ENCODE data around the gene ANP32A. TPM values are rescaled to one million over a fixed set of nuclear protein-coding genes. Genes with fewer than 3 reads are reported as not detected.

Gene ANP32A
- total and polyA plus RNA-seq, 9 of the 15 experiments (the other 6 are each of a cell fraction or from before 2014, with no cell fraction given) = 13.2 to 656 (median 210) TPM

- no peak for TF ChIP-seq ZNF274 (IDR thresholded peaks at IDR 0.05; ENCODE audit: borderline replicate concordance, low read depth, low read length)
- no peak for TF ChIP-seq BDP1 (IDR thresholded peaks at IDR 0.05; ENCODE audit: insufficient read depth, insufficient read length)
Measured at GRCh38 chr15:68732451-68732850, 88.2 kb downstream of the ANP32A start (continued).

DNA sequence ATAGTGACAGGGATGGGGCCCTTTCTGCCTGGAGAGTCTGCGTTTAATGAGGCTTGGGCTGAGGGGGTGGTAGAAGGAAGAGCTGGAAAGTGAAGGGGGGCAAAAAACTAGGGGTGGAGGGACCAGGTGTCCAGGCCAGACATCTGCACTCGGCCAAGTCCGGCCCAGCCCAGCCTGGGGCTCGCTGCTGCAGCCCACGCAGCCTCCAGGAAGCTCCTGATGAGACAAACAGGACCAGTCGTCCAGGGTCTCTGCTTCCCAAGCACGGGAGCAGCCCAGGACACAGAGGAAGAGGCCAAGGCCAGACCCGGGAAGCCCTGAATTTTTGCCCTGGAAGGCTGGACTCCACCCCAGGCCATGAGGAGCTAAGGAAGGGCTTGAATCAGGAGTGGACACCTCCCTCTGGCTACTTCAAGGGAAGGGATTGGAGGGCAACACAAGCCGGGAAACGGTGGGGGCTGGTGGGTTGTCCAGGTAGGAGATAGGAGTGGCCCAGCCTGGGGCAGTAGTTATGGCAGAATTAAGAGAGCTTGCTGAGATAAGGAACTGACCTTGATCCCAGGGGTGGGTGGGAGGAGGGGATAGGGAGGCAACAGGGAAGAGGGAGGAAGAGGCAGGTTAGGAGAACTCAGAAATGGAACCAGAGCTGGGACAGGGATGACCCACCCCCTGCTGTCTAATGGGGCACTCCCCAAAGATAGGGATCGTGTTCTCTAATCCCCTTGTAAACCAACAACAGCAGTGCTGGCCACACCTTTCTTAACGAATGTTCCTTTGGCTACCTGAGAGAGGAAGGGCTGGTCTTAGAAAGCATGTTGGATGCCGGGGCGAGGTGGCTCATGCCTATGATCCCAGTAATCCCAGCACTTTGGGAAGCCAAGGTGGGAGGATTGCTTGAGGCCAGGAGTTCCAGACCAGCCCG lies 89.5 kb downstream of the ANP32A start:
- H3K79me2 ChIP-seq (ENCODE audit: control insufficient read depth, insufficient read depth, low read length) = no peaks in the 10 kb centered on the region
- H3K9me3 ChIP-seq (replicated peaks; ENCODE audit: control insufficient read depth, insufficient read depth, low read depth, low read length) = no peaks in the 10 kb centered on the region
- no peak overlapping the region for H2AFZ ChIP-seq (ENCODE audit: low read depth, low read length)
- CTCF ChIA-PET (ENCODE audit: low intra/inter-chr PET ratio) = interaction anchor here (0.6 to 2.0 kb wide), 3 partner anchors 23 to 144 kb away, joined by 3 to 23 read pairs (median 3); no protein-coding TSS in a partner anchor
- TF ChIP-seq EGR1 (conservative IDR thresholded peaks at IDR 0.05) = no peak
- TF ChIP-seq, protein P1, sequence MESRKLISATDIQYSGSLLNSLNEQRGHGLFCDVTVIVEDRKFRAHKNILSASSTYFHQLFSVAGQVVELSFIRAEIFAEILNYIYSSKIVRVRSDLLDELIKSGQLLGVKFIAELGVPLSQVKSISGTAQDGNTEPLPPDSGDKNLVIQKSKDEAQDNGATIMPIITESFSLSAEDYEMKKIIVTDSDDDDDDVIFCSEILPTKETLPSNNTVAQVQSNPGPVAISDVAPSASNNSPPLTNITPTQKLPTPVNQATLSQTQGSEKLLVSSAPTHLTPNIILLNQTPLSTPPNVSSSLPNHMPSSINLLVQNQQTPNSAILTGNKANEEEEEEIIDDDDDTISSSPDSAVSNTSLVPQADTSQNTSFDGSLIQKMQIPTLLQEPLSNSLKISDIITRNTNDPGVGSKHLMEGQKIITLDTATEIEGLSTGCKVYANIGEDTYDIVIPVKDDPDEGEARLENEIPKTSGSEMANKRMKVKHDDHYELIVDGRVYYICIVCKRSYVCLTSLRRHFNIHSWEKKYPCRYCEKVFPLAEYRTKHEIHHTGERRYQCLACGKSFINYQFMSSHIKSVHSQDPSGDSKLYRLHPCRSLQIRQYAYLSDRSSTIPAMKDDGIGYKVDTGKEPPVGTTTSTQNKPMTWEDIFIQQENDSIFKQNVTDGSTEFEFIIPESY (CRISPR knock-in tag; IDR thresholded peaks at IDR 0.05) = no peak
- TF ChIP-seq CBFA2T2 (conservative IDR thresholded peaks at IDR 0.05) = no peak
- TF ChIP-seq PCBP2 (IDR thresholded peaks at IDR 0.05; ENCODE audit: low read depth, low read length, poor library complexity, severe bottlenecking) = no peak
- no peak for TF ChIP-seq CBFA2T3 (IDR thresholded peaks at IDR 0.05)
- TF ChIP-seq GABPA (tag; conservative IDR thresholded peaks at IDR 0.05; ENCODE audit: low read depth) = no peak
- TF ChIP-seq ZNF24 (IDR thresholded peaks at IDR 0.05) = no peak
- no peak for TF ChIP-seq CBFB (CRISPR knock-in tag; IDR thresholded peaks at IDR 0.05)
- TF ChIP-seq ZNF140 (CRISPR knock-in tag; IDR thresholded peaks at IDR 0.05) = no peak
- no peak for TF ChIP-seq BRF1 (IDR thresholded peaks at IDR 0.05; ENCODE audit: borderline replicate concordance, extremely low read depth, insufficient read length)
- no peak for TF ChIP-seq ARNT (IDR thresholded peaks at IDR 0.05)
- no peak for TF ChIP-seq ARHGAP35 (IDR thresholded peaks at IDR 0.05; ENCODE audit: partially characterized antibody)
- no peak for TF ChIP-seq ZNF124 (CRISPR knock-in tag; IDR thresholded peaks at IDR 0.05)
- TF ChIP-seq SRSF9 (IDR thresholded peaks at IDR 0.05; ENCODE audit: borderline replicate concordance, low read depth, low read length) = no peak
- TF ChIP-seq FOSL1 (tag; conservative IDR thresholded peaks at IDR 0.05) = no peak
- TF ChIP-seq HDAC1 (IDR thresholded peaks at IDR 0.05) = no peak
- no peak for TF ChIP-seq HDAC3 (IDR thresholded peaks at IDR 0.05; ENCODE audit: borderline replicate concordance, partially characterized antibody)
- POLR2A ChIA-PET = interaction anchor here (0.6 to 1.2 kb wide), 2 partner anchors 33 to 145 kb away, joined by 3 read pairs; no protein-coding TSS in a partner anchor
- FAIRE-seq (no peak), DNase-seq (ENCODE audit: extremely low read depth in 1 of 4, low spot score in 3 of 4) (peak in 1 of 4 experiments; percentile 18), ATAC-seq (no peak)
- H3K36me3 ChIP-seq (ENCODE audit: control insufficient read depth, insufficient read depth, low read length) = no peaks in the 10 kb centered on the region
- in situ Hi-C loops (cut with MboI) (loop anchor here (5.0 kb wide), 1 partner anchor 146 kb away; no protein-coding TSS in a partner anchor), intact Hi-C loops (cut with micrococcal nuclease) (loop anchor here (1.0 to 10.0 kb wide), 2 partner anchors 144 to 176 kb away; no protein-coding TSS in a partner anchor)
- peaks cover 5% of the 10 kb centered on the region for H4K20me1 ChIP-seq (replicated peaks; ENCODE audit: control insufficient read depth, insufficient read depth, low read length)
- no peak overlapping the region for H3K4me3 ChIP-seq
- no peak overlapping the region for H3K9ac ChIP-seq (ENCODE audit: insufficient read depth in 1 of 2, low read depth in 2 of 2, low read length in 2 of 2)
- H3K9me1 ChIP-seq (ENCODE audit: control insufficient read depth, insufficient read depth, low read length) = no peaks in the 10 kb centered on the region
- no TSS peak for BruUV-seq (replicated peaks)
- H3K4me1 ChIP-seq (replicated peaks in 1 of 2; ENCODE audit: control insufficient read depth in 2 of 2, insufficient read depth in 2 of 2, low read length in 2 of 2) = peaks cover 5 to 7% of the 10 kb centered on the region in 2 experiments; a peak in 4 of 5 replicates
- no peak overlapping the region for H3K27ac ChIP-seq (ENCODE audit: extremely low read depth, low read depth, low read length)
- 3% methylated on average over 14 of the region's 15 CpGs for WGBS (ENCODE audit: insufficient coverage, low coverage, missing lambda C conversion rate)
- no peak overlapping the region for H3K4me2 ChIP-seq (ENCODE audit: insufficient read depth, low read length)
- H3K27me3 ChIP-seq (ENCODE audit: control insufficient read depth in 2 of 2, insufficient read depth in 2 of 2, low read length in 2 of 2) = peaks cover 20 to 54% of the 10 kb centered on the region in 2 experiments; a peak in 4 of 5 replicates

Measured in K562 (cell line).